Esophagus muscularis mucosa (tissue), 4 donors: ENCODE measurements around the gene BCAS2. TPM values are rescaled to one million over a fixed set of nuclear protein-coding genes. Genes with fewer than 3 reads are reported as not detected.

Experiments used
- DNase-seq: peaks from one replicate; pipeline ENCODE4 v3.0.0-alpha.2; 2017; ENCODE audit errors: extremely low spot score
- H3K27ac ChIP-seq, 4 donors: fragments of 200-600 bp; sonication (generic); replicated peaks in 1 of 4; 1 replicate in 3 of 4; 2 replicates in 1 of 4; pipeline ENCODE4 v1.5.1; 2016 to 2019; ENCODE audit warnings: mild to moderate bottlenecking in 1 of 4
- H3K27me3 ChIP-seq, 4 donors: fragments of 200-600 bp; sonication (generic); one replicate each; pipeline versions ENCODE4 v1.5.1 to v1.6.0; 2016 to 2019
- H3K36me3 ChIP-seq, 4 donors: fragments of 200-600 bp; sonication (generic); one replicate each; pipeline ENCODE4 v1.5.1; 2016 to 2019
- H3K4me1 ChIP-seq, 4 donors: fragments of 200-600 bp; sonication (generic); one replicate each; pipeline ENCODE4 v1.5.1; 2016 to 2019
- H3K4me3 ChIP-seq, 4 donors: fragments of 200-600 bp; sonication (generic); 1 replicate in 2 of 4; 2 replicates in 2 of 4; pipeline ENCODE4 v1.5.1; 2016 to 2019; ENCODE audit warnings: mild to moderate bottlenecking in 4 of 4, moderate library complexity in 1 of 4
- H3K9me3 ChIP-seq, 4 donors: fragments of 200-600 bp; sonication (generic); 1 replicate in 3 of 4; 2 replicates in 1 of 4; pipeline ENCODE4 v1.5.1; 2016 to 2019
- EP300 ChIP-seq: sonication (generic); formaldehyde crosslinking; IDR thresholded peaks from one replicate; pipeline ENCODE4 v1.6.1; 2017; ENCODE audit warnings: antibody characterized with exemption
- POLR2A ChIP-seq: fragments of 450-650 bp; IDR thresholded peaks from one replicate; pipeline ENCODE4 v1.6.1; 2017; ENCODE audit warnings: antibody characterized with exemption, moderate library complexity, mild to moderate bottlenecking, low read depth
- POLR2AphosphoS5 ChIP-seq, 2 donors: sonication (generic); formaldehyde crosslinking; IDR thresholded peaks; one replicate each; pipeline ENCODE4 v1.6.1; 2017; ENCODE audit warnings: antibody characterized with exemption in 2 of 2
- WGBS: methylation state at CpG from one replicate; pipeline ENCODE4 v1.1.5; 2018; 5-methylcytosine and 5-hydroxymethylcytosine counted together
- intact Hi-C: fragments of 100-400 bp; cut with DNase I; formaldehyde crosslinking; loops from one replicate; pipeline ENCODE4 v1.15.1; 2023
- total RNA-seq, 4 donors: library from RNA; depleted of rRNA; stranded (reverse); fragments of >200 nt; gene quantifications; one replicate each; pipeline versions ENCODE4 v1.1.0 to v1.2.1, GENCODE V29; 2016
- TF ChIP-seq, protein P1 (sequence below), 3 experiments: fragments of 200-600 bp in 2 of 3; fragments of 450-650 bp in 1 of 3; sonication (generic) in 2 of 3; IDR thresholded peaks; one replicate each; pipeline ENCODE4 v1.5.1; 2017 to 2019; ENCODE audit warnings: antibody characterized with exemption in 3 of 3, mild to moderate bottlenecking in 2 of 3, moderate library complexity in 1 of 3

Gene BCAS2
- total RNA-seq, 4 donors from 2014 or later: 25.9 to 44.0 (median 34.1) TPM

DNA sequence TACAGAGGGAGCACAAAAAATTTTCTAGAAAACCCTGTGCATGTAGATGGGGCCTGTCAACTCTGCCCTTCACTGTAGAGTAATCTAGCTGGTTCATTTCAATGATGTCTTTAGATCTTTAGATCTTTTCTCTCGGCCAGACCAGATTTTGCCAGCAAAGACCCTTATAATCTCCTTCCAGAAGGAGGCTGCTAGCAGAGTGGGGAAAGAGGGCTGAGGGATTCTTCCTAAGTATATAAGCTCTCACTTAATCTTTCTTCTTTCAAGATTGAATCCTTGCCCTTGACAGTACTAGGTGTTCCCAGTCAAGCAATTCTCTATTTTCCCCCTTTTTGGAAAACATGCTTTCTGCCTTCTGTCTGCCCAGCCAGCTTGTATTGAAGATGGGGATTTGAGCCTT lies 34.3 kb downstream of the BCAS2 start:
- H3K9me3 ChIP-seq: no peaks in the 10 kb centered on the region
- no peak overlapping the region for H3K4me3 ChIP-seq
- H3K4me1 ChIP-seq: no peaks in the 10 kb centered on the region
- no peaks in the 10 kb centered on the region for H3K27me3 ChIP-seq
- no peak overlapping the region for H3K27ac ChIP-seq
- 96% methylated on average over 1 of the region's 1 CpG for WGBS
- H3K36me3 ChIP-seq: no peaks in the 10 kb centered on the region
- intact Hi-C loops: no loop called here
- DNase-seq: no peak
- TF ChIP-seq EP300 (no peak), POLR2AphosphoS5 (IDR thresholded peaks at IDR 0.05) (no peak)
- TF ChIP-seq, protein P1, sequence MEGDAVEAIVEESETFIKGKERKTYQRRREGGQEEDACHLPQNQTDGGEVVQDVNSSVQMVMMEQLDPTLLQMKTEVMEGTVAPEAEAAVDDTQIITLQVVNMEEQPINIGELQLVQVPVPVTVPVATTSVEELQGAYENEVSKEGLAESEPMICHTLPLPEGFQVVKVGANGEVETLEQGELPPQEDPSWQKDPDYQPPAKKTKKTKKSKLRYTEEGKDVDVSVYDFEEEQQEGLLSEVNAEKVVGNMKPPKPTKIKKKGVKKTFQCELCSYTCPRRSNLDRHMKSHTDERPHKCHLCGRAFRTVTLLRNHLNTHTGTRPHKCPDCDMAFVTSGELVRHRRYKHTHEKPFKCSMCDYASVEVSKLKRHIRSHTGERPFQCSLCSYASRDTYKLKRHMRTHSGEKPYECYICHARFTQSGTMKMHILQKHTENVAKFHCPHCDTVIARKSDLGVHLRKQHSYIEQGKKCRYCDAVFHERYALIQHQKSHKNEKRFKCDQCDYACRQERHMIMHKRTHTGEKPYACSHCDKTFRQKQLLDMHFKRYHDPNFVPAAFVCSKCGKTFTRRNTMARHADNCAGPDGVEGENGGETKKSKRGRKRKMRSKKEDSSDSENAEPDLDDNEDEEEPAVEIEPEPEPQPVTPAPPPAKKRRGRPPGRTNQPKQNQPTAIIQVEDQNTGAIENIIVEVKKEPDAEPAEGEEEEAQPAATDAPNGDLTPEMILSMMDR (IDR thresholded peaks at IDR 0.05): no peak

DNA sequence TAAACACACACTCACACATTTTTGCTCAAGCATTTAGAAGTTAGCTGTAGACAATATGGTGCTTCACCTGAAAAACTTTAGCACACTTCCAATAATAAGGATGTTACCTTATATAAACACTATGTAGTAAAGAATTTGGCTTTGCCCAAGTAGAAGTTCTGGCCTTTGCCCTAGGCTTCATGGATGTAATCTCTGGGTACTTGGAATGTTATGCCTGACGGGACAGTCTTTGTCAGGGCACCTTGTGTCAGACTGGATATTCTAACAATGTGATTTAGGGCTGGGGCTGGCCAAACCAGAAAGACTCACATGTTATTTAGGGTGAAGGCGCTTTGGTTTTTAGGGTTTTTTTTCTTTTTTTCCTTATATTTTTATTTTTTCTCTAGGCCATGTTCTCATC lies 35.6 kb downstream of the BCAS2 start:
- H3K27ac ChIP-seq: no peak overlapping the region
- WGBS: 92% methylated on average over 2 of the region's 2 CpGs

DNA sequence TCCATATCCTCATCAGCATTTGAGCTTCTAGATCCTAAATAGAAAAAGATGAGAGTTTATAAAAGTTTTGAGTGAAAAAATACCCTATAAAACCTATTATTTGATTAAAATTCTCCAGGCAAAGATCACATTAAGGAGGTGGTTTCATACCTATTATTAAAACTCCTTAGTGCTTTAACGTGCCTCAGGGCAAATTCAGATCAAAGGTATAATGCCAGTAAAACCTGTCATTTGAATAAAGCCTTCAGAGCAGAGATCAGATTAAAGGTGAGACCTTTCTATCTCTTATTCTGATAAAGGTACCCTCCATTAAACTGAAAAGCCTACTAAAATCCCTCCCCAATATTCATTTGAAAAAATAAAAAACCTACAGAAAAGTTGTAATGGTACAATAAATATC lies 36.1 kb downstream of the BCAS2 start:
- H3K4me3 ChIP-seq: no peak overlapping the region
- H3K36me3 ChIP-seq: no peaks in the 10 kb centered on the region
- H3K27ac ChIP-seq: no peak overlapping the region
- no peaks in the 10 kb centered on the region for H3K9me3 ChIP-seq
- intact Hi-C loops: no loop called here
- DNase-seq: no peak
- TF ChIP-seq, protein P1 (IDR thresholded peaks at IDR 0.05): no peak
- TF ChIP-seq EP300 (no peak), POLR2AphosphoS5 (IDR thresholded peaks at IDR 0.05) (no peak), POLR2A (no peak)
- WGBS: 69% methylated on average over 1 of the region's 1 CpG
- no peaks in the 10 kb centered on the region for H3K27me3 ChIP-seq
- H3K4me1 ChIP-seq: no peaks in the 10 kb centered on the region

More for the DNA sequence above, 35.6 kb downstream of the BCAS2 start:
- intact Hi-C loops: no loop called here
- Histone ChIP-seq H3K36me3 (no peaks in the 10 kb centered on the region), H3K4me1 (no peaks in the 10 kb centered on the region), H3K9me3 (no peaks in the 10 kb centered on the region), H3K27me3 (no peaks in the 10 kb centered on the region), H3K4me3 (no peak overlapping the region)
- TF ChIP-seq POLR2AphosphoS5 (IDR thresholded peaks at IDR 0.05) (no peak), EP300 (no peak), POLR2A (no peak)
- TF ChIP-seq, protein P1 (IDR thresholded peaks at IDR 0.05): no peak
- no peak for DNase-seq

DNA sequence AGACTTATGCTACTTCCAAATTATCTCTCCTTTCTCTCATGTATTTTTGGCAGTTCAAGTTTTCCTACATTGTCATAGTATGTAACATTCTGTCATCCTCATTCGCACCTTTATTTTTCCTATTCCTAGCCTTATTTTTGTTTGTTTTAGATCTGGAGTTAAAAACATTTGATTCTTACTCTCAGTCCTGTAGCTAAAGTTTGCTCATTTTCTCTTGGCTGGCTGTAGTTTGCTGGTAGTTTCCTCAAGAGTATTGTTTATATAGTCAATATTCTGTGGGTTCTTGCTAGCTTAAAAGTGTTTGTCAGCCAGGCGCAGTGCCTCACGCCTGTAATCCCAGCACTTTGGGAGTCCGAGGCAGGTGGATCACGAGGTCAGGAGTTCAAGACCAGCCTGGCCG lies 40.6 kb downstream of the BCAS2 start:
- WGBS: 65% methylated on average over 6 of the region's 6 CpGs
- no peaks in the 10 kb centered on the region for H3K27me3 ChIP-seq
- intact Hi-C loops: no loop called here
- TF ChIP-seq, protein P1 (IDR thresholded peaks at IDR 0.05): no peak
- TF ChIP-seq POLR2A: no peak
- no peak for TF ChIP-seq EP300
- no peak for TF ChIP-seq POLR2AphosphoS5 (IDR thresholded peaks at IDR 0.05)
- H3K9me3 ChIP-seq: no peaks in the 10 kb centered on the region
- H3K4me1 ChIP-seq: no peaks in the 10 kb centered on the region
- H3K4me3 ChIP-seq: no peak overlapping the region
- no peak overlapping the region for H3K27ac ChIP-seq
- no peaks in the 10 kb centered on the region for H3K36me3 ChIP-seq
- DNase-seq: no peak

DNA sequence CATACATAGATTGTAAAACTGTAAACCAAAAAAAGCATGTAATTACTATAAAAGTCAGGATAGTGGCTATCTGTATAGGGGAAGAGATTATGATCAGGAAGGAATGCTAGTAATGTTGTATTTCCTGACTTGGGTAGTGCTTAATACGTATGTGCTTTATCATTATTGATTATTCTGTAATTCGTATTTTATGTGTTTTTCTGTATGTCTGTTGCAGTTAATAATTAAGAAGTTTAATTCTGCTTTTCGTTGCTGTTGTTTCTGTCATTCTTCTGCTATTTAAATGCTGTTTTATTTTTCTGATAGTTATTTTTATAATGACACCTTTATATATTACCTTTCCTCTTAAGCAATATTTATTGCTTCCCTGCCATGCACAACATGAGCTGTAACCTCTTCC lies 41.1 kb downstream of the BCAS2 start:
- no peak for TF ChIP-seq POLR2AphosphoS5 (IDR thresholded peaks at IDR 0.05)
- TF ChIP-seq, protein P1 (IDR thresholded peaks at IDR 0.05): no peak
- H3K27me3 ChIP-seq: no peaks in the 10 kb centered on the region
- no peaks in the 10 kb centered on the region for H3K36me3 ChIP-seq
- 62% methylated on average over 3 of the region's 3 CpGs for WGBS
- H3K4me1 ChIP-seq: no peaks in the 10 kb centered on the region
- intact Hi-C loops: no loop called here
- H3K27ac ChIP-seq: no peak overlapping the region
- H3K9me3 ChIP-seq: no peaks in the 10 kb centered on the region
- no peak overlapping the region for H3K4me3 ChIP-seq
- no peak for DNase-seq
